IMR-90 (cell line): Measurements from ENCODE around the gene SHROOM3. TPM values are rescaled to one million over a fixed set of nuclear protein-coding genes. Genes with fewer than 3 reads are reported as not detected.

ENCODE experiments used
- ATAC-seq: fragments of 200-7000 bp; cut with Tn5 transposase; 2 replicates; pipeline ENCODE4 v1.9.1; 2020; ENCODE audit warnings: low read depth, mild to moderate bottlenecking, moderate library complexity
- BruUV-seq: library from RNA; stranded (reverse); fragments of 400-500 nt; replicated peaks from 2 replicates; lab custom pipeline; 2021; lab: Mats Ljungman, UMichigan
- CTCF ChIA-PET: fragments of 300-600 bp; formaldehyde crosslinking; extraction: SDS; loops from one replicate; lab custom pipeline; 2021; ENCODE audit warnings: antibody characterized with exemption; lab: Yijun Ruan, JAX
- POLR2A ChIA-PET: fragments of 300-600 bp; sonication (Branson Sonifier 250); formaldehyde crosslinking; loops from one replicate; lab custom pipeline; 2022; ENCODE audit warnings: antibody characterized with exemption; ENCODE audit not compliant: unreplicated experiment; lab: Charles Lee
- DNase-seq: peaks from one replicate; pipeline ENCODE4 v3.0.0; 2013
- H2AFZ ChIP-seq: replicated peaks from 2 replicates; pipeline ENCODE3; 2013; ENCODE audit warnings: low read length, mild to moderate bottlenecking; ENCODE audit not compliant: poor library complexity
- H2AK5ac ChIP-seq: 2 replicates; pipeline ENCODE4 v1.6.1; 2013; ENCODE audit warnings: low read depth, low read length, inconsistent platforms
- H2AK9ac ChIP-seq: replicated peaks from 2 replicates; pipeline ENCODE3; 2013; ENCODE audit warnings: mild to moderate bottlenecking, low read depth, low read length, moderate library complexity; ENCODE audit not compliant: poor library complexity
- H2BK120ac ChIP-seq: 2 replicates; pipeline ENCODE4 v1.6.1; 2013; ENCODE audit warnings: low read depth, low read length, inconsistent platforms
- H2BK15ac ChIP-seq: 3 replicates; pipeline ENCODE4 v1.6.1; 2013; ENCODE audit warnings: low read depth, low read length, inconsistent platforms
- H2BK20ac ChIP-seq: 2 replicates; pipeline ENCODE4 v1.6.1; 2013; ENCODE audit warnings: low read depth, mild to moderate bottlenecking, inconsistent platforms, low read length, moderate library complexity
- H2BK5ac ChIP-seq: 2 replicates; pipeline ENCODE4 v1.6.1; 2013; ENCODE audit warnings: mild to moderate bottlenecking, low read depth, low read length, inconsistent platforms; ENCODE audit not compliant: poor library complexity, severe bottlenecking
- H3K14ac ChIP-seq: replicated peaks from 2 replicates; pipeline ENCODE4 v1.6.1; 2013; ENCODE audit warnings: low read depth, low read length, inconsistent platforms
- H3K18ac ChIP-seq: 2 replicates; pipeline ENCODE4 v1.6.1; 2013; ENCODE audit warnings: low read depth, low read length, control low read depth
- H3K23ac ChIP-seq: 2 replicates; pipeline ENCODE4 v1.6.1; 2013; ENCODE audit warnings: low read depth, low read length, inconsistent platforms
- H3K27ac ChIP-seq: 2 replicates; pipeline ENCODE4 v1.5.1; 2013; ENCODE audit warnings: mild to moderate bottlenecking, control low read depth, low read length; ENCODE audit not compliant: insufficient read depth
- H3K27me3 ChIP-seq: 2 replicates; pipeline ENCODE4 v1.6.1; 2013; ENCODE audit warnings: low read length; ENCODE audit not compliant: control insufficient read depth, insufficient read depth
- H3K36me3 ChIP-seq: 2 replicates; pipeline ENCODE4 v1.6.1; 2013; ENCODE audit warnings: low read length, mixed read lengths; ENCODE audit not compliant: control insufficient read depth, insufficient read depth
- H3K4ac ChIP-seq: 2 replicates; pipeline ENCODE4 v1.6.1; 2013; ENCODE audit warnings: low read depth, low read length, inconsistent platforms
- H3K4me1 ChIP-seq: 2 replicates; pipeline ENCODE4 v1.6.1; 2013; ENCODE audit warnings: low read length, mixed read lengths; ENCODE audit not compliant: control insufficient read depth, insufficient read depth
- H3K4me2 ChIP-seq: 2 replicates; pipeline ENCODE4 v1.6.1; 2013; ENCODE audit warnings: low read depth, mild to moderate bottlenecking, control low read depth, low read length, moderate library complexity
- H3K4me3 ChIP-seq: 2 replicates; pipeline ENCODE4 v1.5.1; 2013; ENCODE audit warnings: low read depth, mild to moderate bottlenecking, control low read depth, low read length, moderate library complexity; ENCODE audit not compliant: insufficient read depth
- H3K56ac ChIP-seq: 2 replicates; pipeline ENCODE4 v1.6.1; 2013; ENCODE audit warnings: low read length, inconsistent platforms; ENCODE audit not compliant: insufficient read depth; ENCODE audit errors: extremely low read depth
- H3K79me1 ChIP-seq, 2 experiments: 2 replicates each; pipeline ENCODE4 v1.6.1; 2013; ENCODE audit warnings: low read length in 2 of 2, inconsistent platforms in 1 of 2, low read depth in 1 of 2
- H3K9ac ChIP-seq: 2 replicates; pipeline ENCODE4 v1.6.1; 2013; ENCODE audit warnings: low read depth, low read length, control low read depth
- H3K9me1 ChIP-seq: 2 replicates; pipeline ENCODE4 v1.6.1; 2013; ENCODE audit warnings: low read length, inconsistent platforms; ENCODE audit not compliant: insufficient read depth
- H3K9me3 ChIP-seq: 2 replicates; pipeline ENCODE4 v1.6.1; 2013; ENCODE audit warnings: low read length; ENCODE audit not compliant: control insufficient read depth, insufficient read depth
- H4K20me1 ChIP-seq: 2 replicates; pipeline ENCODE4 v1.6.1; 2013; ENCODE audit warnings: low read length, inconsistent platforms; ENCODE audit not compliant: insufficient read depth
- H4K5ac ChIP-seq: 2 replicates; pipeline ENCODE4 v1.6.1; 2013; ENCODE audit warnings: mild to moderate bottlenecking, low read depth, low read length, control low read depth
- H4K8ac ChIP-seq, 2 experiments: 2 replicates each; pipeline ENCODE4 v1.6.1; 2013; ENCODE audit warnings: low read depth in 2 of 2, low read length in 2 of 2, control low read depth in 1 of 2, inconsistent platforms in 1 of 2
- H4K91ac ChIP-seq: 2 replicates; pipeline ENCODE4 v1.6.1; 2013; ENCODE audit warnings: low read depth, low read length, inconsistent platforms; ENCODE audit not compliant: insufficient read depth
- BHLHE40 ChIP-seq: fragments of 150-350 bp; IDR thresholded peaks from 2 replicates; pipeline ENCODE4 v1.6.1; 2016; ENCODE audit warnings: mild to moderate bottlenecking, low read depth, low read length
- CEBPB ChIP-seq: IDR thresholded peaks from 2 replicates; pipeline ENCODE4 v1.6.1; 2012; ENCODE audit warnings: low read depth, low read length, improper control_type of control experiment
- CHD1 ChIP-seq: IDR thresholded peaks from 2 replicates; pipeline ENCODE4 v1.6.1; 2012; ENCODE audit warnings: low read depth, low read length, improper control_type of control experiment
- FOS ChIP-seq: fragments of 150-350 bp; IDR thresholded peaks from 2 replicates; pipeline ENCODE4 v1.6.1; 2016; ENCODE audit warnings: low read depth, low read length
- MAFK ChIP-seq: IDR thresholded peaks from 2 replicates; pipeline ENCODE4 v1.6.1; 2012; ENCODE audit warnings: low read depth, low read length, improper control_type of control experiment
- MAZ ChIP-seq: IDR thresholded peaks from 2 replicates; pipeline ENCODE4 v1.6.1; 2012; ENCODE audit warnings: low read depth, mild to moderate bottlenecking, low read length, improper control_type of control experiment, moderate library complexity, borderline replicate concordance
- MXI1 ChIP-seq: IDR thresholded peaks from 2 replicates; pipeline ENCODE4 v1.6.1; 2012; ENCODE audit warnings: low read depth, mild to moderate bottlenecking, low read length, moderate library complexity, borderline replicate concordance
- NFE2L2 ChIP-seq: fragments of 150-350 bp; IDR thresholded peaks from 2 replicates; pipeline ENCODE4 v1.6.1; 2016; ENCODE audit warnings: low read depth, mild to moderate bottlenecking, low read length
- POLR2A ChIP-seq: IDR thresholded peaks from 2 replicates; pipeline ENCODE4 v1.6.1; 2012; ENCODE audit warnings: mild to moderate bottlenecking, low read depth, low read length
- RAD21 ChIP-seq: IDR thresholded peaks from 2 replicates; pipeline ENCODE4 v1.6.1; 2012; ENCODE audit warnings: low read length, improper control_type of control experiment
- RCOR1 ChIP-seq: IDR thresholded peaks from 2 replicates; pipeline ENCODE4 v1.6.1; 2012; ENCODE audit warnings: mild to moderate bottlenecking, low read length, improper control_type of control experiment; ENCODE audit not compliant: insufficient replicate concordance
- RFX5 ChIP-seq: IDR thresholded peaks from 2 replicates; pipeline ENCODE4 v1.8.0; 2012; ENCODE audit warnings: low read depth, mild to moderate bottlenecking, low read length, moderate library complexity
- SMC3 ChIP-seq: fragments of 150-350 bp; IDR thresholded peaks from 2 replicates; pipeline ENCODE4 v1.6.1; 2016; ENCODE audit warnings: low read depth, mild to moderate bottlenecking, antibody characterized with exemption, low read length, moderate library complexity
- USF2 ChIP-seq: fragments of 150-350 bp; IDR thresholded peaks from 2 replicates; pipeline ENCODE4 v1.6.1; 2017; ENCODE audit warnings: mild to moderate bottlenecking, antibody characterized with exemption, low read length, low read depth
- WGBS, 2 experiments: methylation state at CpG; one replicate each; pipeline versions ENCODE4 v1.1.5 to v1.1.7; 2013; ENCODE audit warnings: missing lambda C conversion rate in 2 of 2; ENCODE audit not compliant: insufficient read length in 1 of 2; ENCODE audit errors: extremely low coverage in 2 of 2; 5-methylcytosine and 5-hydroxymethylcytosine counted together
- dilution Hi-C: fragments of 300-500 bp; cut with HindIII; formaldehyde crosslinking; loops from one replicate; pipeline ENCODE4 v1.14.3; 2018; ENCODE audit warnings: low sequenced_read_pairs; ENCODE audit not compliant: unreplicated experiment
- in situ Hi-C: fragments of 300-500 bp; cut with MboI; formaldehyde crosslinking; loops from 3 replicates; pipeline ENCODE4 v1.14.3; 2019; ENCODE audit warnings: low sequenced_read_pairs, inconsistent platforms, mixed read lengths
- intact Hi-C: fragments of 100-400 bp; cut with micrococcal nuclease; formaldehyde crosslinking; loops from 2 replicates; pipeline ENCODE4 v1.10.0; 2022
- polyA plus RNA-seq, 3 experiments: library from polyadenylated mRNA; depleted of rRNA; stranded (reverse); fragments of >200 nt; gene quantifications; 2 replicates each; pipeline ENCODE4 v1.2.3, GENCODE V29; 2012; ENCODE audit warnings: low replicate concordance in 1 of 3
- total RNA-seq: library from RNA; depleted of rRNA; stranded (reverse); fragments of >200 nt; gene quantifications from 2 replicates; pipeline ENCODE4 v1.2.3, GENCODE V29; 2012
- TF ChIP-seq, protein P1 (sequence below): conservative IDR thresholded peaks from 2 replicates; pipeline ENCODE4 v1.5.1; 2012; ENCODE audit warnings: mild to moderate bottlenecking, low read depth, low read length, improper control_type of control experiment
- TF ChIP-seq, protein P2 (sequence below): fragments of 150-350 bp; IDR thresholded peaks from 2 replicates; pipeline ENCODE4 v1.6.1; 2016; ENCODE audit warnings: low read depth, mild to moderate bottlenecking, low read length, moderate library complexity, borderline replicate concordance

The SHROOM3 gene
- total and polyA plus RNA-seq, 2 of the 4 experiments (the other 2 are of a cell fraction) = 10.8 to 19.5 TPM

DNA sequence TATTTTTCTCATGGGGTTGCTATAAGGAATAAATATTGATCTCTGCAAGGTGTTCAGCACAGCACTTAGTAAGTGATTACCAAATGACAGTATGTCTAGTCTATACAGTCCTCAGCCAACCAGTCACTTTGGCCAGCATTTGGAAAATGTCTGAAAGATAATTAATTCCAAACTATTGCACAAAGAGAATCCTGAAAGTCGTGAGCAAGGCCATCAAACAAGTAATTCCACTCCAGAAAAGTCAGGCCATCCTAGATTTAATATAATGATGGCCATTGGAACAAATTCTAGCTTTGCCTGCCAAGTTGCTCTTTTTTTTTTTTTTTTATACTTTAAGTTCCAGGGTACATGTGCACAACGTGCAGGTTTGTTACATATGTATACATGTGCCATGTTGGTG lies 96.6 kb downstream of the SHROOM3 start:
- no CpG with 5 or more reads among the region's 2 CpGs for WGBS, 2 experiments
- H3K14ac ChIP-seq = no peak overlapping the region
- H3K18ac ChIP-seq = no peak overlapping the region
- dilution Hi-C loops (no loop called here), in situ Hi-C loops (no loop called here), intact Hi-C loops (no loop called here)
- H3K27ac ChIP-seq = no peak overlapping the region
- no peak overlapping the region for H2BK120ac ChIP-seq
- no peak overlapping the region for H4K91ac ChIP-seq
- no peak overlapping the region for H2BK5ac ChIP-seq
- no TSS peak for BruUV-seq
- no peak overlapping the region for H3K4me3 ChIP-seq
- H4K5ac ChIP-seq = no peak overlapping the region
- peaks cover 5% of the 10 kb centered on the region for H3K4me1 ChIP-seq
- H2BK20ac ChIP-seq = no peak overlapping the region
- H2BK15ac ChIP-seq = no peak overlapping the region
- no peak overlapping the region for H2AK9ac ChIP-seq
- no peak overlapping the region for H3K56ac ChIP-seq
- ATAC-seq (no peak), DNase-seq (no peak)
- H3K4me2 ChIP-seq = no peak overlapping the region
- no peak overlapping the region for H3K4ac ChIP-seq
- no peaks in the 10 kb centered on the region for H4K20me1 ChIP-seq
- TF ChIP-seq USF2 (no peak), POLR2A (no peak), RAD21 (no peak), RCOR1 (no peak), FOS (no peak), BHLHE40 (no peak), NFE2L2 (no peak), SMC3 (no peak), CEBPB (no peak), MXI1 (no peak), CHD1 (no peak), RFX5 (no peak), MAFK (no peak), MAZ (no peak)
- TF ChIP-seq, protein P1, sequence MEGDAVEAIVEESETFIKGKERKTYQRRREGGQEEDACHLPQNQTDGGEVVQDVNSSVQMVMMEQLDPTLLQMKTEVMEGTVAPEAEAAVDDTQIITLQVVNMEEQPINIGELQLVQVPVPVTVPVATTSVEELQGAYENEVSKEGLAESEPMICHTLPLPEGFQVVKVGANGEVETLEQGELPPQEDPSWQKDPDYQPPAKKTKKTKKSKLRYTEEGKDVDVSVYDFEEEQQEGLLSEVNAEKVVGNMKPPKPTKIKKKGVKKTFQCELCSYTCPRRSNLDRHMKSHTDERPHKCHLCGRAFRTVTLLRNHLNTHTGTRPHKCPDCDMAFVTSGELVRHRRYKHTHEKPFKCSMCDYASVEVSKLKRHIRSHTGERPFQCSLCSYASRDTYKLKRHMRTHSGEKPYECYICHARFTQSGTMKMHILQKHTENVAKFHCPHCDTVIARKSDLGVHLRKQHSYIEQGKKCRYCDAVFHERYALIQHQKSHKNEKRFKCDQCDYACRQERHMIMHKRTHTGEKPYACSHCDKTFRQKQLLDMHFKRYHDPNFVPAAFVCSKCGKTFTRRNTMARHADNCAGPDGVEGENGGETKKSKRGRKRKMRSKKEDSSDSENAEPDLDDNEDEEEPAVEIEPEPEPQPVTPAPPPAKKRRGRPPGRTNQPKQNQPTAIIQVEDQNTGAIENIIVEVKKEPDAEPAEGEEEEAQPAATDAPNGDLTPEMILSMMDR = no peak
- TF ChIP-seq, protein P2, sequence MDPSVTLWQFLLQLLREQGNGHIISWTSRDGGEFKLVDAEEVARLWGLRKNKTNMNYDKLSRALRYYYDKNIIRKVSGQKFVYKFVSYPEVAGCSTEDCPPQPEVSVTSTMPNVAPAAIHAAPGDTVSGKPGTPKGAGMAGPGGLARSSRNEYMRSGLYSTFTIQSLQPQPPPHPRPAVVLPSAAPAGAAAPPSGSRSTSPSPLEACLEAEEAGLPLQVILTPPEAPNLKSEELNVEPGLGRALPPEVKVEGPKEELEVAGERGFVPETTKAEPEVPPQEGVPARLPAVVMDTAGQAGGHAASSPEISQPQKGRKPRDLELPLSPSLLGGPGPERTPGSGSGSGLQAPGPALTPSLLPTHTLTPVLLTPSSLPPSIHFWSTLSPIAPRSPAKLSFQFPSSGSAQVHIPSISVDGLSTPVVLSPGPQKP = no peak
- no peaks in the 10 kb centered on the region for H3K9me1 ChIP-seq
- ChIA-PET POLR2A (no interaction called here), CTCF (interaction anchor here (0.6 kb wide), 1 partner anchor 54 kb away, joined by 3 read pairs; no protein-coding TSS in a partner anchor)
- no peak overlapping the region for H3K23ac ChIP-seq
- H3K27me3 ChIP-seq = no peaks in the 10 kb centered on the region
- H3K36me3 ChIP-seq = no peaks in the 10 kb centered on the region
- H3K79me1 ChIP-seq = no peaks in the 10 kb centered on the region
- no peak overlapping the region for H4K8ac ChIP-seq
- H3K9ac ChIP-seq = no peak overlapping the region
- H2AFZ ChIP-seq = no peak overlapping the region
- no peak overlapping the region for H2AK5ac ChIP-seq
- no peaks in the 10 kb centered on the region for H3K9me3 ChIP-seq
